T-cell (primary cell): ENCODE measurements around the gene ADAMTS15. TPM values are rescaled to one million over a fixed set of nuclear protein-coding genes. Genes with fewer than 3 reads are reported as not detected.

Experiments
- ATAC-seq, 4 experiments: fragments of 200-7000 bp in 3 of 4; fragments of 150-1000 bp in 1 of 4; cut with Tn5 transposase; replicated peaks in 1 of 4; 1 replicate in 3 of 4; 2 replicates in 1 of 4; pipeline ENCODE4 v1.10.0; 2021; ENCODE audit warnings: moderate library complexity in 3 of 4, mild to moderate bottlenecking in 2 of 4, moderate number of reproducible peaks in 1 of 4
- CTCF ChIA-PET, 2 donors: fragments of 300-600 bp; sonication (Branson Sonifier 250); formaldehyde crosslinking; loops; one replicate each; lab custom pipeline; 2022; ENCODE audit warnings: antibody characterized with exemption in 2 of 2; lab: Charles Lee
- POLR2A ChIA-PET, 2 donors: fragments of 300-600 bp; sonication (Branson Sonifier 250); formaldehyde crosslinking; loops; one replicate each; lab custom pipeline; 2022; ENCODE audit warnings: antibody characterized with exemption in 2 of 2; lab: Charles Lee
- DNase-seq, 35 experiments: peaks; one replicate each; pipeline versions ENCODE4 v3.0.0 to v3.0.0-alpha.2; 2013 to 2023
- H3K27ac ChIP-seq: one replicate; pipeline ENCODE4 v1.5.1; 2013; ENCODE audit warnings: low read length
- H3K27me3 ChIP-seq, 2 experiments: replicated peaks in 1 of 2; 1 replicate in 1 of 2; 2 replicates in 1 of 2; pipeline versions ENCODE4 v1.6.1 to v1.7.0; 2013; ENCODE audit warnings: low read length in 1 of 2, mixed read lengths in 1 of 2; ENCODE audit not compliant: control insufficient read depth in 2 of 2, insufficient read depth in 2 of 2; ENCODE audit errors: extremely low read depth in 1 of 2
- H3K36me3 ChIP-seq, 2 donors: 1 replicate in 1 of 2; 2 replicates in 1 of 2; pipeline versions ENCODE4 v1.6.1 to v1.7.0; 2013; ENCODE audit warnings: low read length in 1 of 2; ENCODE audit not compliant: control insufficient read depth in 2 of 2, insufficient read depth in 1 of 2; ENCODE audit errors: extremely low read depth in 1 of 2
- H3K4me1 ChIP-seq, 2 experiments: 1 replicate in 1 of 2; 2 replicates in 1 of 2; pipeline versions ENCODE4 v1.6.1 to v1.7.0; 2013; ENCODE audit warnings: low read length in 2 of 2, mixed read lengths in 1 of 2; ENCODE audit not compliant: insufficient read depth in 2 of 2, control insufficient read depth in 1 of 2; ENCODE audit errors: extremely low read depth in 1 of 2
- H3K4me3 ChIP-seq, 2 donors: 1 replicate in 1 of 2; 2 replicates in 1 of 2; pipeline versions ENCODE4 v1.5.1 to v1.7.0; 2013; ENCODE audit warnings: mild to moderate bottlenecking in 2 of 2, low read length in 1 of 2, moderate library complexity in 1 of 2; ENCODE audit not compliant: control insufficient read depth in 1 of 2; ENCODE audit errors: extremely low read depth in 1 of 2
- H3K9me3 ChIP-seq: 2 replicates; pipeline ENCODE4 v1.7.0; 2013
- H3K27ac Mint-ChIP-seq, 2 donors: one replicate each; pipeline ENCODE4 v1.8.0; 2020 to 2021; ENCODE audit warnings: mild to moderate bottlenecking in 2 of 2, mixed read lengths in 2 of 2
- H3K27me3 Mint-ChIP-seq, 2 donors: one replicate each; pipeline ENCODE4 v1.8.0; 2021 to 2022; ENCODE audit warnings: mixed read lengths in 2 of 2
- H3K36me3 Mint-ChIP-seq: one replicate; pipeline ENCODE4 v1.8.0; 2021; ENCODE audit warnings: mixed read lengths
- H3K4me1 Mint-ChIP-seq, 3 donors: one replicate each; pipeline ENCODE4 v1.8.0; 2020 to 2022; ENCODE audit warnings: mixed read lengths in 3 of 3, mild to moderate bottlenecking in 1 of 3
- H3K4me3 Mint-ChIP-seq, 3 donors: one replicate each; pipeline ENCODE4 v1.8.0; 2020 to 2022; ENCODE audit warnings: mild to moderate bottlenecking in 3 of 3, mixed read lengths in 3 of 3, moderate library complexity in 3 of 3
- H3K9me3 Mint-ChIP-seq, 3 donors: one replicate each; pipeline ENCODE4 v1.8.0; 2020 to 2022; ENCODE audit warnings: mixed read lengths in 3 of 3
- WGBS: methylation state at CpG from one replicate; pipeline ENCODE4 v1.1.5; 2013; ENCODE audit warnings: missing lambda C conversion rate; ENCODE audit not compliant: insufficient coverage; 5-methylcytosine and 5-hydroxymethylcytosine counted together
- total RNA-seq, 35 experiments: library from RNA in 6 of 35; stranded (reverse) in 6 of 35; fragments of 120-200 nt in 1 of 35; gene quantifications; one replicate each; pipeline versions ENCODE4 v1.2.1 to v1.2.4 and lab custom pipeline; 2013 to 2026

The ADAMTS15 gene
- total RNA-seq, 5 donors from 2014 or later (not counting 1 experiment from before 2014, with no cell fraction given), result 0.03 to 0.07 (median 0.06) TPM; not detected in 2

DNA sequence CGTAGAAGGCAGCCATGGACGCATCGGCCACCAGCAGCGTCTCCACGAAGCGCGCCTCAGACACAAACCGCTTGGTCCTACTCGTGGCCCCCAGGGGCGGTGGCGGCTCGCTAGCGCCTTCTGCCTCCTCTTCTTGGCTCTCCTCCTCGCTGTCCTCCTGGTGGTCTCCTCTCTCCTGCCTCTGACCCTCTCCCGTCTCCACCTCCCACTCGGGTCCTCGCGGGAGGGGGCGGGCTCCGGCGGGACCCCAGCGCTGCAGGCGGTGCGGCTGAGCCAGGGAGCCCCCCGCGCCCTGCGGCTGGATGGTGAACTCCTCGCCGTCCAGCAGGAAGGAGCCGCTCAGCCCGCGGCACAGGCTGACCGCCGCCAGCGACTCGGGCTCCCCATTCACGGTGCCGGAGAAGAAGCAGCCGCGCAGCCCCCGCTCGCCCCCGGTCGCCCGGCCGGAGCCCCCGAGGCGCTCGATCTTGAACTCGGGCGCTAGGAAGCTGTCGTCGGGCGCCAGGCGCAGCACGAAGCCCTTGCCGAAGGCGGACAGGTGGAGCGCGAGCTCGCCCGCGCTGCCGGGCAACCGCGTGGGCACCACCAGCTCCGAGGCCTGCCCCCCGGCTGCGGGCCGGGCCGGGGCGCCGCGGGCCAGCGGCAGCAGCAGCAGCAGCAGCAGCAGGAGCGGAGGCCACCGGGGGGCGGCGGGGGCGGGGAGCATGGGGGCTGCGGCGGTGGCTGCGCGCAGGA, 20.7 kb upstream of the ADAMTS15 start:
- no peaks in the 10 kb centered on the region for H3K36me3 ChIP-seq
- peaks cover 0 to 3% of the 10 kb centered on the region in 2 experiments for H3K4me1 ChIP-seq
- Mint-ChIP-seq H3K27me3 (peaks cover 53 to 69% of the 10 kb centered on the region in 2 donors), H3K9me3 (no peaks in the 10 kb centered on the region), H3K4me3 (peak overlapping the region in 1 of 3 donors; percentile 21), H3K27ac (no peak overlapping the region), H3K4me1 (peaks cover 6 to 15% (median 15%) of the 10 kb centered on the region in 3 donors), H3K36me3 (no peaks in the 10 kb centered on the region)
- DNase-seq (no peak), ATAC-seq (no peak)
- CTCF ChIA-PET, result no interaction called here
- POLR2A ChIA-PET, result no interaction called here
- peaks cover 18 to 70% of the 10 kb centered on the region in 2 experiments for H3K27me3 ChIP-seq
- WGBS, result 3% methylated on average over 76 of the region's 84 CpGs
- no peaks in the 10 kb centered on the region for H3K9me3 ChIP-seq
- no peak overlapping the region for H3K4me3 ChIP-seq
- H3K27ac ChIP-seq, result no peak overlapping the region

DNA sequence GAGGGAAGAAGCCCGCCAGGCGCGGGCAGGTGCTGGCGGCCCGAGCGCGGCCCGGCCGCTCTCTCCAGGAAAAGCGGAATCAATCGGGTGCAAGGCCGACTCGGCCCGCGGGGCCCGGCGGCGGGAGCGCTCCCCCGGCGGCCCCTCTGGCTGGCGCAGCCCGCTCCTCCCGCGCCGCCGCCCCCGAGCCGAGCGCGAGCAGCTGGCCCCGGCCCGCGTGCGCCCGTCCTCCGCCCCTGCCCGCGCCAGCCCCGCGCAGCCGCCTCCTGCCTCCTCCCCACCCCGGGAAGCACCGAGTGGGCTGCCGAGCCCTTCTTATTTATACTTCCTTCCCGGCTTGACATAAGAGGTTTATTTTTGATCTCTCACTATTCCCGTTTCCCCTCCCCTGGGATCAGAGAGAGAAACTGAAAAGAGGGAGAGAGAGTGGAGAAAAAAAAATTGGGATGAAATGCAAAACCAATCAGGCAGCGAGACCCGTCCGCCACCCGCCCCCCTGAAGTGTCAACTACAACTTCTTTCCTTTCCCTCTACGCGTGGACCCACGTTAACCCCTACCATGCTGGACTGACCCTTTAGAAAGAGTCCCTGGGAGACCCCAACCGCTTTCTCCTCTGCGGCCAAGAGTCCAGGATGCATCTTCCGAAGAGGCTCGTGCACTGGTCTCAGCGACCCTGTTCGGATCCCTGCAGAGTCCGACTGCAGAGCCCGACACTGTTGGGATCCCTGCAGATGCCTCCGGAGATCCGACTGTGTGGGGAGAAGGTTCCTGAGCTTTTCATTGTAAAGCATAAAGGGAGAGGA, 19.9 kb upstream of the ADAMTS15 start, which contains the start of gene ADAMTS8:
Gene ADAMTS8, minus strand, starts transcription at position 294 of the 804 bp plus-strand sequence. CDS start 323 bp downstream, outside the sequence.
- Histone ChIP-seq H3K27me3 (peaks cover 18 to 66% of the 10 kb centered on the region in 2 experiments), H3K27ac (no peak within 1 kb of the TSS), H3K4me3 (no peak within 1 kb of the TSS), H3K9me3 (no peaks in the 10 kb centered on the region), H3K4me1 (peaks cover 0 to 3% of the 10 kb centered on the region in 2 experiments), H3K36me3 (no peaks in the 10 kb centered on the region)
- Mint-ChIP-seq H3K27me3 (peaks cover 56 to 64% of the 10 kb centered on the region in 2 donors), H3K27ac (peak within 1 kb of the TSS in 1 of 2 donors; percentile 57), H3K36me3 (no peaks in the 10 kb centered on the region), H3K9me3 (no peaks in the 10 kb centered on the region), H3K4me1 (peaks cover 6 to 15% (median 15%) of the 10 kb centered on the region in 3 donors), H3K4me3 (peak within 1 kb of the TSS; percentile 36 to 71 (median 58))
- no peak for DNase-seq
- ChIA-PET CTCF (interaction anchor here in 1 of 2 donors (1.1 kb wide), 1 partner anchor 10 kb away, joined by 3 read pairs; no protein-coding TSS in a partner anchor), POLR2A (no interaction called here)
- no peak for ATAC-seq
- 5% methylated on average over 53 of the region's 64 CpGs for WGBS

- H3K36me3 Mint-ChIP-seq, result no peaks in the 10 kb centered on the region
- ChIA-PET POLR2A (no interaction called here), CTCF (interaction anchor here in 1 of 2 donors (1.1 kb wide), 1 partner anchor 9 kb away, joined by 3 read pairs; no protein-coding TSS in a partner anchor)
- ATAC-seq (no peak), DNase-seq (no peak)
- H3K4me1 Mint-ChIP-seq, result peaks cover 6 to 15% (median 15%) of the 10 kb centered on the region in 3 donors
- H3K27me3 Mint-ChIP-seq, result peaks cover 55 to 60% of the 10 kb centered on the region in 2 donors
- no peak overlapping the region for H3K27ac ChIP-seq
- no CpG with 5 or more reads among the region's 2 CpGs for WGBS
- H3K4me3 Mint-ChIP-seq, result peak overlapping the region; percentile 36 to 71 (median 58)
- peaks cover 0 to 3% of the 10 kb centered on the region in 2 experiments for H3K4me1 ChIP-seq
- H3K4me3 ChIP-seq, result no peak overlapping the region
- no peaks in the 10 kb centered on the region for H3K9me3 ChIP-seq
- H3K36me3 ChIP-seq, result no peaks in the 10 kb centered on the region
- no peaks in the 10 kb centered on the region for H3K9me3 Mint-ChIP-seq
- peak overlapping the region in 1 of 2 donors; percentile 57 for H3K27ac Mint-ChIP-seq
- H3K27me3 ChIP-seq, result peaks cover 18 to 61% of the 10 kb centered on the region in 2 experiments
Observed at GRCh38 chr11:130429120-130429681, 19.2 kb upstream of the ADAMTS15 start.

GRCh38 chr11:130429983-130430382, 18.5 kb upstream of the ADAMTS15 start:
- ATAC-seq (no peak), DNase-seq (no peak)
- peaks cover 6 to 15% (median 15%) of the 10 kb centered on the region in 3 donors for H3K4me1 Mint-ChIP-seq
- no peak overlapping the region for H3K4me3 Mint-ChIP-seq
- CTCF ChIA-PET, result interaction anchor here (1.4 to 4.1 kb wide), 2 partner anchors 12 to 432 kb away, joined by 5 to 29 read pairs; no protein-coding TSS in a partner anchor
- peaks cover 0 to 3% of the 10 kb centered on the region in 2 experiments for H3K4me1 ChIP-seq
- H3K27ac ChIP-seq, result no peak overlapping the region
- 64% methylated on average over 2 of the region's 3 CpGs for WGBS
- H3K4me3 ChIP-seq, result no peak overlapping the region
- H3K36me3 Mint-ChIP-seq, result no peaks in the 10 kb centered on the region
- H3K27me3 Mint-ChIP-seq, result peaks cover 48 to 52% of the 10 kb centered on the region in 2 donors
- no peaks in the 10 kb centered on the region for H3K9me3 ChIP-seq
- peaks cover 18 to 53% of the 10 kb centered on the region in 2 experiments for H3K27me3 ChIP-seq
- no peaks in the 10 kb centered on the region for H3K9me3 Mint-ChIP-seq
- no peaks in the 10 kb centered on the region for H3K36me3 ChIP-seq
- H3K27ac Mint-ChIP-seq, result no peak overlapping the region
- POLR2A ChIA-PET, result no interaction called here

DNA sequence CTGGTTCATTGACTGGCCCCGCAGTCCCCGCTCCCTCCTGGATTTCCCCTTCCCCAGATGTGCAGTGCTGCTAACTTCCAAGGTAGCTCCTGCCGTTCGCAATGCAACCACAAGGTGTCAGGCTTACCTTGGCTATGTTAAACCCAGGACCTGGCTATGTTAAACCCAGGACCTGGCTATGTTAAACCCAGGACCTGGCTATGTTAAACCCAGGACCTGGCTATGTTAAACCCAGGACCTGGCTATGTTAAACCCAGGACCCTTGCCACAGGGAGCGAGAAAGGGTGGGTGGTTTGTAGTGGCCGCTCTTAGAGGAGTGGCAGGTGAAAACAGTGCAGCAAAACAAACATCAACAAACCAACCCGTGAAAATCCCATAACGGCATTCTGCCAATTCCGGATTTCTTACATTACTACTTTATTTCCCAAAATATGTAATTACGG, 17.1 kb upstream of the ADAMTS15 start:
- Histone ChIP-seq H3K9me3 (no peaks in the 10 kb centered on the region), H3K4me3 (no peak overlapping the region), H3K4me1 (peaks cover 0 to 3% of the 10 kb centered on the region in 2 experiments), H3K36me3 (no peaks in the 10 kb centered on the region), H3K27me3 (peaks cover 18 to 42% of the 10 kb centered on the region in 2 experiments), H3K27ac (no peak overlapping the region)
- WGBS, result 23% methylated on average over 6 of the region's 10 CpGs
- ChIA-PET POLR2A (no interaction called here), CTCF (interaction anchor here (0.7 to 4.1 kb wide), 13 partner anchors 10 to 485 kb away, joined by 3 to 29 read pairs (median 5); partner anchors contain the start of gene SNX19 (in 1 of the 2))
- peaks cover 6 to 15% (median 15%) of the 10 kb centered on the region in 3 donors for H3K4me1 Mint-ChIP-seq
- DNase-seq, result peak; percentile 14 to 80 (median 55)
- peaks cover 39 to 40% of the 10 kb centered on the region in 2 donors for H3K27me3 Mint-ChIP-seq
- H3K36me3 Mint-ChIP-seq, result no peaks in the 10 kb centered on the region
- H3K9me3 Mint-ChIP-seq, result no peaks in the 10 kb centered on the region
- H3K27ac Mint-ChIP-seq, result no peak overlapping the region
- ATAC-seq, result peak in 3 of 4 experiments; percentile 28 to 64 (median 48)
- no peak overlapping the region for H3K4me3 Mint-ChIP-seq
